ENCODE data around the gene EYS. TPM values are rescaled to one million over a fixed set of nuclear protein-coding genes. Genes with fewer than 3 reads are reported as not detected.

Gene EYS
- total RNA-seq, 2 donors from 2014 or later: not detected

GRCh38 chr6:63814459-63814858, 1892.6 kb downstream of the EYS start:
- no peaks in the 10 kb centered on the region for H3K36me3 ChIP-seq
- no peaks in the 10 kb centered on the region for H3K4me1 ChIP-seq (ENCODE audit: control insufficient read depth in 1 of 2, low read depth in 2 of 2)
- no peaks in the 10 kb centered on the region for H3K9me3 ChIP-seq
- no peak overlapping the region for H3K4me3 ChIP-seq
- no peak overlapping the region for H3K27ac ChIP-seq
- ATAC-seq (ENCODE audit: insufficient number of reproducible peaks, low FRiP score, low read depth) (no peak), DNase-seq (ENCODE audit: low spot score) (no peak)
- H3K27me3 ChIP-seq (replicated peaks; ENCODE audit: insufficient read depth): no peaks in the 10 kb centered on the region
- TF ChIP-seq CTCF (IDR thresholded peaks at IDR 0.05): no peak

- Histone ChIP-seq H3K4me1 (ENCODE audit: control insufficient read depth in 1 of 2, low read depth in 2 of 2) (no peaks in the 10 kb centered on the region), H3K9me3 (no peaks in the 10 kb centered on the region), H3K4me3 (no peak overlapping the region), H3K36me3 (no peaks in the 10 kb centered on the region), H3K27me3 (replicated peaks; ENCODE audit: insufficient read depth) (no peaks in the 10 kb centered on the region), H3K27ac (no peak overlapping the region)
- TF ChIP-seq CTCF (IDR thresholded peaks at IDR 0.05): no peak
- DNase-seq (ENCODE audit: low spot score) (no peak), ATAC-seq (ENCODE audit: insufficient number of reproducible peaks, low FRiP score, low read depth) (no peak)
Observed at GRCh38 chr6:63813566-63814120, 1893.4 kb downstream of the EYS start.

GRCh38 chr6:63808576-63808975, 1898.5 kb downstream of the EYS start:
- no peaks in the 10 kb centered on the region for H3K36me3 ChIP-seq
- no peak for TF ChIP-seq CTCF (IDR thresholded peaks at IDR 0.05)
- H3K9me3 ChIP-seq: no peaks in the 10 kb centered on the region
- no peaks in the 10 kb centered on the region for H3K27me3 ChIP-seq (replicated peaks; ENCODE audit: insufficient read depth)
- DNase-seq (ENCODE audit: low spot score): no peak
- ATAC-seq (ENCODE audit: insufficient number of reproducible peaks, low FRiP score, low read depth): no peak
- H3K27ac ChIP-seq: no peak overlapping the region
- peaks cover 0 to 5% of the 10 kb centered on the region in 2 donors for H3K4me1 ChIP-seq (ENCODE audit: control insufficient read depth in 1 of 2, low read depth in 2 of 2)
- H3K4me3 ChIP-seq: no peak overlapping the region

DNA sequence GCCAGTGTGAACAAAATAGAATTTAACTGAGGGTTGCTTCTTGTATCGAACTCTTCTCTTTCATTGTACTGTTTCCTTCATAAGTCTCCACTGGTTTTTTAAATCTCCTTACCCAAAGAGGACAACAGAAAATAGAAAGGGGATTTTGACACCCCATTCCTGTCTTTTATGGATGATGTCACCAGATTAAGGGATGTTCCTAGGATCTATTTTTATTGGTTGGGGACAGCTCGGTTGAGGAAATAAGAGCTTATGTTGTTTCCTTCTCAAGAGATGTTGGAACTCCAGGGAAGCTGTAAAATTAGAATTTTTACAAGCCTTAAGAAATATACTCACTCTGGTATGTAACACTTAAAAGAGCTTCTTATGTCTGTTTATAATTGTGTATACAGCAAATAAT, 1900.0 kb downstream of the EYS start:
- H3K4me1 ChIP-seq (ENCODE audit: control insufficient read depth in 1 of 2, low read depth in 2 of 2): peaks cover 0 to 5% of the 10 kb centered on the region in 2 donors
- H3K27me3 ChIP-seq (replicated peaks; ENCODE audit: insufficient read depth): no peaks in the 10 kb centered on the region
- no peaks in the 10 kb centered on the region for H3K9me3 ChIP-seq
- no peak for DNase-seq (ENCODE audit: low spot score)
- peak overlapping the region in 1 of 2 donors; percentile 5 for H3K27ac ChIP-seq
- no peak for ATAC-seq (ENCODE audit: insufficient number of reproducible peaks, low FRiP score, low read depth)
- TF ChIP-seq CTCF (IDR thresholded peaks at IDR 0.05): no peak
- no peak overlapping the region for H3K4me3 ChIP-seq
- H3K36me3 ChIP-seq: no peaks in the 10 kb centered on the region

GRCh38 chr6:63806573-63806913, 1900.5 kb downstream of the EYS start:
- Histone ChIP-seq H3K27ac (peak overlapping the region in 1 of 2 donors; percentile 5), H3K9me3 (no peaks in the 10 kb centered on the region), H3K27me3 (replicated peaks; ENCODE audit: insufficient read depth) (no peaks in the 10 kb centered on the region), H3K4me3 (no peak overlapping the region), H3K36me3 (no peaks in the 10 kb centered on the region), H3K4me1 (ENCODE audit: control insufficient read depth in 1 of 2, low read depth in 2 of 2) (peaks cover 0 to 5% of the 10 kb centered on the region in 2 donors)
- DNase-seq (ENCODE audit: low spot score) (no peak), ATAC-seq (ENCODE audit: insufficient number of reproducible peaks, low FRiP score, low read depth) (no peak)
- no peak for TF ChIP-seq CTCF (IDR thresholded peaks at IDR 0.05)

All from thoracic aorta (tissue), 2 donors.